ENCODE results near the gene ACTR5.

- TF ChIP-seq CTCF (IDR thresholded peaks at IDR 0.05; ENCODE audit: poor library complexity, severe bottlenecking) (no peak), TAF1 (IDR thresholded peaks at IDR 0.05; ENCODE audit: low read depth) (no peak)
Observed at GRCh38 chr20:38763616-38764015, 15.4 kb downstream of the ACTR5 start.

All from neural cell (in vitro differentiated cells).